Endodermal cell (in vitro differentiated cells): ENCODE results near the gene SHROOM4. TPM values are rescaled to one million over a fixed set of nuclear protein-coding genes. Genes with fewer than 3 reads are reported as not detected.

Experiments
- DNase-seq: peaks from one replicate; pipeline ENCODE4 v3.0.0-alpha.2; 2017
- H3K27ac ChIP-seq: 2 replicates; pipeline ENCODE4 v1.5.1; 2013; ENCODE audit warnings: mild to moderate bottlenecking, low read depth, low read length, moderate library complexity
- H3K27me3 ChIP-seq: 2 replicates; pipeline ENCODE4 v1.6.1; 2013; ENCODE audit warnings: mild to moderate bottlenecking, low read length, moderate library complexity; ENCODE audit not compliant: insufficient read depth, control insufficient read depth, poor library complexity, severe bottlenecking
- H3K36me3 ChIP-seq: 2 replicates; pipeline ENCODE4 v1.7.0; 2013; ENCODE audit warnings: mild to moderate bottlenecking, low read length, moderate library complexity; ENCODE audit not compliant: control insufficient read depth, insufficient read depth
- H3K4me1 ChIP-seq: one replicate; pipeline ENCODE4 v1.7.0; 2013; ENCODE audit warnings: low read length; ENCODE audit not compliant: control insufficient read depth, insufficient read depth
- H3K4me3 ChIP-seq: 2 replicates; pipeline ENCODE4 v1.5.1; 2013; ENCODE audit warnings: mild to moderate bottlenecking, low read length, moderate library complexity
- H3K9ac ChIP-seq: 2 replicates; pipeline ENCODE4 v1.6.1; 2013; ENCODE audit warnings: mild to moderate bottlenecking, low read length, moderate library complexity; ENCODE audit not compliant: poor library complexity, severe bottlenecking; ENCODE audit errors: extremely low read depth
- H3K9me3 ChIP-seq: 2 replicates; pipeline ENCODE4 v1.6.1; 2013; ENCODE audit warnings: mild to moderate bottlenecking, low read length, moderate library complexity; ENCODE audit not compliant: control insufficient read depth
- H3K27ac Mint-ChIP-seq: 2 replicates; pipeline ENCODE4 v1.8.0; 2020; ENCODE audit warnings: mixed read lengths
- H3K27me3 Mint-ChIP-seq: 2 replicates; pipeline ENCODE4 v1.8.0; 2021; ENCODE audit warnings: mild to moderate bottlenecking, mixed read lengths; ENCODE audit not compliant: insufficient read depth
- H3K36me3 Mint-ChIP-seq: 2 replicates; pipeline ENCODE4 v1.8.0; 2020; ENCODE audit warnings: low read depth, mixed read lengths
- H3K4me1 Mint-ChIP-seq: 2 replicates; pipeline ENCODE4 v1.8.0; 2020; ENCODE audit warnings: mixed read lengths
- H3K4me3 Mint-ChIP-seq: 2 replicates; pipeline ENCODE4 v1.8.0; 2020; ENCODE audit warnings: mild to moderate bottlenecking, moderate library complexity, mixed read lengths
- H3K9me3 Mint-ChIP-seq: 2 replicates; pipeline ENCODE4 v1.8.0; 2020; ENCODE audit warnings: mild to moderate bottlenecking, mixed read lengths
- CTCF ChIP-seq: fragments of 200-600 bp; sonication (generic); conservative IDR thresholded peaks from 2 replicates; pipeline ENCODE4 v1.5.0; 2021; ENCODE audit warnings: antibody characterized with exemption, mild to moderate bottlenecking
- WGBS, 2 experiments: methylation state at CpG; one replicate each; pipeline versions ENCODE4 v1.1.5 to v1.1.7; 2013; ENCODE audit warnings: missing lambda C conversion rate in 2 of 2, mixed read lengths in 1 of 2; ENCODE audit not compliant: insufficient coverage in 1 of 2, insufficient read length in 1 of 2; 5-methylcytosine and 5-hydroxymethylcytosine counted together
- total RNA-seq, 2 donors: library from RNA; stranded (reverse); fragmentation: NEBNext Ultra II Directional in 1 of 2; extraction: Animal tissue kit (Norgen Biotek cat#: 25700) in 1 of 2; gene quantifications; 2 replicates in 1 of 2; 3 replicates in 1 of 2; pipeline ENCODE4 v1.2.1, GENCODE V29; 2021

Gene SHROOM4
- total RNA-seq, 2 donors from 2014 or later, result 17.7 to 20.5 TPM

DNA sequence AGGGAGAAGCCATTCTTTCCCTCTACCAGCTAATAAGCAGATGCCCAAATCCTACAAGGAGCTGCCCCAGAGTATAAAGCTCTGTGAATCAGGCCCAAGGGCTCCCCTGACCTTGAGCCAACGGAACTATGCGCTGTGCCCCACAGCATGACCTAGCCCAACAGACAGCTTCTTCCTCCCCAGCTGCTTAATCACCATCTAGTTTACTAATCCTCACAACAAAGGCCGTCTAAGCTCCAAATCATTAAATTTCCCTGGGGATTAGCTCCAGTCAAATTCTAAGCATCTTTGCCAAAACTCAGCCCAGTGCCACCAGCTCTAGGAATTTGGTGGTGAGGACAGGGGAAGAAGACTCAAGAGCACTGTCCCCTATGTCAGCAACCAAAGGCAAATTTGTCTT lies 113.1 kb downstream of the SHROOM4 start:
- H3K9me3 Mint-ChIP-seq, result peaks cover 33% of the 10 kb centered on the region
- peak; percentile 62 for DNase-seq
- H3K27ac ChIP-seq, result no peak overlapping the region
- H3K36me3 Mint-ChIP-seq, result no peaks in the 10 kb centered on the region
- no peaks in the 10 kb centered on the region for H3K27me3 Mint-ChIP-seq
- 20 to 22% methylated on average over 1 to 3 of the region's 3 CpGs for WGBS, 2 experiments
- no peaks in the 10 kb centered on the region for H3K9me3 ChIP-seq
- no peak overlapping the region for H3K4me3 ChIP-seq
- peaks cover 42% of the 10 kb centered on the region for H3K4me1 Mint-ChIP-seq
- H3K9ac ChIP-seq, result no peak overlapping the region
- no peaks in the 10 kb centered on the region for H3K27me3 ChIP-seq
- H3K27ac Mint-ChIP-seq, result no peak overlapping the region
- peaks cover under 1% of the 10 kb centered on the region for H3K36me3 ChIP-seq
- peaks cover 2% of the 10 kb centered on the region for H3K4me1 ChIP-seq
- TF ChIP-seq CTCF, result no peak
- no peak overlapping the region for H3K4me3 Mint-ChIP-seq

- Histone ChIP-seq H3K4me3 (peak overlapping the region; percentile 62), H3K27ac (no peak overlapping the region), H3K36me3 (peaks cover 15% of the 10 kb centered on the region), H3K9me3 (no peaks in the 10 kb centered on the region), H3K9ac (no peak overlapping the region), H3K27me3 (no peaks in the 10 kb centered on the region), H3K4me1 (peaks cover 2% of the 10 kb centered on the region)
- H3K9me3 Mint-ChIP-seq, result peaks cover 34% of the 10 kb centered on the region
- H3K36me3 Mint-ChIP-seq, result peaks cover 5% of the 10 kb centered on the region
- WGBS, 2 experiments, result 45% methylated on average over 2 of the region's 2 CpGs; no CpG with 5 or more reads in 1 of the 2 experiments
- no peak overlapping the region for H3K4me3 Mint-ChIP-seq
- no peak for DNase-seq
- H3K27ac Mint-ChIP-seq, result peak overlapping the region; percentile 12
- H3K27me3 Mint-ChIP-seq, result no peaks in the 10 kb centered on the region
- no peak for TF ChIP-seq CTCF
- H3K4me1 Mint-ChIP-seq, result peaks cover 39% of the 10 kb centered on the region
Measured at GRCh38 chrX:50698944-50699343, 115.0 kb downstream of the SHROOM4 start.

DNA sequence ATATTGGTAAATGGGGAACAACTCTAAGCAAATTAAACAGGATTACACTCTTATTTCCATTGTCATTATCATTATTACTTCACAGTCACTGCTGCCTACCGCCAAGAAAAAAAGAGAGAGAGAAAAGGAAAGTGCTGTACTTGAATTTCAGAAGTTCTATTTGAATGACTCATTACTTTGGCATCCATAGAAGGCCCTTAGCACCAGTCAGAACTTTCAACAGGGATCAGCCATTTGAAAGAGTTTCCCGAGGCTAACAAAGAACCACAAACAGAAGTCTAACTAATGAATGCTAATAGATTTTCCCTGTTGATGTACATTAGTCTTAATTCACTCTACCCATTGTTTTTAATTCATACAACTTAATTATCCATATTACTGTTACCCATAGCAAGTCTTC lies 116.3 kb downstream of the SHROOM4 start:
- Mint-ChIP-seq H3K36me3 (peaks cover 9% of the 10 kb centered on the region), H3K27ac (peak overlapping the region; percentile 86), H3K4me1 (peaks cover 39% of the 10 kb centered on the region), H3K27me3 (no peaks in the 10 kb centered on the region), H3K4me3 (no peak overlapping the region), H3K9me3 (peaks cover 36% of the 10 kb centered on the region)
- WGBS, 2 experiments, result 22% methylated on average over 2 of the region's 2 CpGs; no CpG with 5 or more reads in 1 of the 2 experiments
- H3K4me3 ChIP-seq, result no peak overlapping the region
- H3K9me3 ChIP-seq, result no peaks in the 10 kb centered on the region
- no peak overlapping the region for H3K9ac ChIP-seq
- H3K4me1 ChIP-seq, result peaks cover 2% of the 10 kb centered on the region
- no peak overlapping the region for H3K27ac ChIP-seq
- TF ChIP-seq CTCF, result no peak
- no peaks in the 10 kb centered on the region for H3K27me3 ChIP-seq
- H3K36me3 ChIP-seq, result peaks cover 15% of the 10 kb centered on the region
- no peak for DNase-seq
